Measurements from ENCODE around the gene ZNF276. TPM values are rescaled to one million over a fixed set of nuclear protein-coding genes. Genes with fewer than 3 reads are reported as not detected.

The ZNF276 gene
- total and polyA plus RNA-seq, 2 of the 8 experiments (the other 6 are each of a cell fraction or from before 2014, with no cell fraction given): 6.4 to 9.3 TPM

DNA sequence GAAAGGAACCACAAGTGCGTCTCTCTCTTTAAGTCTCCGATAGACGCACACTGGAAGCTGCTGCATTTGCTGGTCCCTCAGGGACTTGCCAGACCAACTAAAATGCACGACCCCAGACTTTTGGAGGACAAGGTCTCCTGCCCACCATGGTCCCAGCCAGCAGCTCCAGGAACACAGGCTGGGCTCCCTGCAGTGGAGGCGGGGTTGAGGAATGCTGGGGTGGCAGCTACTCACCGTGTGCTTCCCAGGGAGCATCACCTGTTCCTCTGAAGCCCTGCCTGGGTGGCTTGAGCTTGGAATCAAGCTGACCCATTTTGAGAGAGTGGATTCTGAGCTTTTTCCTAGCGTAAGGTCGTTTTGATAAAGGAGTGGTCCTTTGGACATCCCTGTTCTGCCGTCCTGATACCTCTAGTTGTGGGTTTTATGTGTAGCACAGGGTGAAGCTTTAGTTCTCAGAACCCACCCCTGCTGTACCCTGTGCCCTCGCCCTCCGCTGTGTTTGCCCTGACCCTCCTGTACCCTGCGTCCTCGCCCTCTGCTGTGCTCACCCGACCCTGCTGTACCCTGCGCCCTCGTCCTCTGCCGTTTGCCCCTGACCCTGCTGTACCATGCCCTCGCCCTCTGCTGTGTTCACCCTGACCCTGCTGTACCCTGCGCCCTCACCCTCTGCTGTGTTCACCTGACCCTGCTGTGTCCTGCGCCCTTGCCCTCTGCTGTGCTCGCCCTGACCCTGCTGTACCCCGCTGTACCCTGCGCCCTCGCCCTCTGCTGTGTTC, 11.0 kb downstream of the ZNF276 start:
- H4K20me1 ChIP-seq (replicated peaks in 1 of 2; ENCODE audit: control insufficient read depth in 1 of 2, insufficient read depth in 2 of 2, low read length in 2 of 2): peaks cover 4 to 9% of the 10 kb centered on the region in 2 experiments
- no peak overlapping the region for H4K8ac ChIP-seq (ENCODE audit: extremely low read depth, insufficient read depth, low read length)
- no peaks in the 10 kb centered on the region for H3K79me1 ChIP-seq (ENCODE audit: low read depth, low read length)
- no peak overlapping the region for H3K4ac ChIP-seq (replicated peaks; ENCODE audit: insufficient read length, low read depth, low read length)
- H3K4me2 ChIP-seq (ENCODE audit: insufficient read depth in 1 of 2, low read depth in 2 of 2, low read length in 2 of 2): no peak overlapping the region
- no peaks in the 10 kb centered on the region for H3K9me3 ChIP-seq (ENCODE audit: insufficient read depth in 2 of 2, low read depth in 1 of 2, low read length in 1 of 2)
- H2AK5ac ChIP-seq (ENCODE audit: low read depth, low read length): no peak overlapping the region
- H3K79me2 ChIP-seq (ENCODE audit: control insufficient read depth in 1 of 2, insufficient read depth in 2 of 2, low read length in 2 of 2): no peaks in the 10 kb centered on the region
- H2BK20ac ChIP-seq (ENCODE audit: low read length): no peak overlapping the region
- H3K23me2 ChIP-seq (ENCODE audit: low read depth, low read length): no peaks in the 10 kb centered on the region
- no peak overlapping the region for H3K4me3 ChIP-seq (ENCODE audit: extremely low read depth in 1 of 4, insufficient read depth in 2 of 4, low read depth in 3 of 4, low read length in 4 of 4)
- no peak overlapping the region for H3K27ac ChIP-seq (ENCODE audit: low read depth, low read length)
- no peak overlapping the region for H3K23ac ChIP-seq (ENCODE audit: insufficient read length)
- no peak overlapping the region for H4K5ac ChIP-seq (ENCODE audit: insufficient read length, low read depth, low read length)
- no peak overlapping the region for H3K18ac ChIP-seq (ENCODE audit: extremely low read depth, low read length)
- H3K27me3 ChIP-seq (replicated peaks in 1 of 4; ENCODE audit: control insufficient read depth in 3 of 4, extremely low read depth in 1 of 4, insufficient read depth in 3 of 4, low read length in 3 of 4): no peaks in the 10 kb centered on the region
- peaks cover 0 to 6% (median 3%) of the 10 kb centered on the region in 4 experiments; a peak in 4 of 7 replicates for H3K4me1 ChIP-seq (replicated peaks in 1 of 4; ENCODE audit: control insufficient read depth in 3 of 4, insufficient read depth in 4 of 4, low read length in 3 of 4)
- 88% methylated on average over 24 of the region's 24 CpGs; no CpG with 5 or more reads in 1 of the 2 experiments for WGBS, 2 experiments (ENCODE audit: extremely low coverage in 1 of 2, insufficient coverage in 1 of 2, insufficient read length in 1 of 2, insufficient replicate concordance in 2 of 2, low coverage in 1 of 2, low lambda C conversion rate in 2 of 2, missing lambda C conversion rate in 1 of 2)
- no peak overlapping the region for H3K14ac ChIP-seq (ENCODE audit: insufficient read length)
- no peak overlapping the region for H3K56ac ChIP-seq (replicated peaks; ENCODE audit: insufficient read length, low read depth, low read length)
- no peak for FAIRE-seq
- no peak overlapping the region for H2BK12ac ChIP-seq (ENCODE audit: low read depth, low read length)
- ChIA-PET CTCF (ENCODE audit: partially characterized antibody) (interaction anchor here (0.7 to 1.1 kb wide), 6 partner anchors 8 to 178 kb away, joined by 3 to 4 read pairs (median 3); no protein-coding TSS in a partner anchor), POLR2A (ENCODE audit: partially characterized antibody) (interaction anchor here (0.7 to 16.1 kb wide), 9 partner anchors 8 to 167 kb away, joined by 3 to 193 read pairs (median 4); partner anchors contain the start of gene VPS9D1)
- no peak overlapping the region for H3K9ac ChIP-seq (replicated peaks in 1 of 4; ENCODE audit: extremely low read depth in 1 of 4, low read depth in 3 of 4, low read length in 3 of 4)
- no peak overlapping the region for H2BK15ac ChIP-seq (ENCODE audit: low read length)
- no peak for DNase-seq (ENCODE audit: low read depth in 1 of 2, low spot score in 2 of 2)
- H4K91ac ChIP-seq (replicated peaks; ENCODE audit: insufficient read length, low read length): no peak overlapping the region
- H2BK120ac ChIP-seq (replicated peaks; ENCODE audit: low read depth, low read length): no peak overlapping the region
- no peak for TF ChIP-seq SUZ12 (IDR thresholded peaks at IDR 0.05; ENCODE audit: low read length)
- peak in 1 of 2 experiments; percentile 50; a peak in 1 of 3 replicates for TF ChIP-seq POLR2A (IDR thresholded peaks at IDR 0.05; ENCODE audit: control extremely low read depth in 1 of 2, low read depth in 2 of 2, low read length in 2 of 2)
- TF ChIP-seq POLR2AphosphoS5 (IDR thresholded peaks at IDR 0.05; ENCODE audit: low read depth, low read length): peak; percentile 51
- no peak overlapping the region for H2AFZ ChIP-seq (ENCODE audit: low read length)
- no peak overlapping the region; the same call in 1 of the 2 replicates for H2BK5ac ChIP-seq (ENCODE audit: low read depth, low read length)
- peaks cover 2 to 15% (median 8%) of the 10 kb centered on the region in 4 experiments; a peak in 6 of 8 replicates for H3K36me3 ChIP-seq (ENCODE audit: control insufficient read depth in 2 of 4, insufficient read depth in 4 of 4, low read length in 3 of 4)

All from H1 (cell line).